A172 (cell line): Measurements from ENCODE around the gene ADNP2. TPM values are rescaled to one million over a fixed set of nuclear protein-coding genes. Genes with fewer than 3 reads are reported as not detected.

Experiments used
- DNase-seq: peaks from one replicate; pipeline ENCODE4 v3.0.0-alpha.2; 2015; ENCODE audit warnings: low spot score
- total RNA-seq: library from RNA; depleted of rRNA; stranded (reverse); fragments of >200 nt; shearing (Covaris generic); gene quantifications from 2 replicates; pipeline ENCODE4 v1.2.3, GENCODE V29; 2014; rRNA removed

ADNP2 gene, protein sequence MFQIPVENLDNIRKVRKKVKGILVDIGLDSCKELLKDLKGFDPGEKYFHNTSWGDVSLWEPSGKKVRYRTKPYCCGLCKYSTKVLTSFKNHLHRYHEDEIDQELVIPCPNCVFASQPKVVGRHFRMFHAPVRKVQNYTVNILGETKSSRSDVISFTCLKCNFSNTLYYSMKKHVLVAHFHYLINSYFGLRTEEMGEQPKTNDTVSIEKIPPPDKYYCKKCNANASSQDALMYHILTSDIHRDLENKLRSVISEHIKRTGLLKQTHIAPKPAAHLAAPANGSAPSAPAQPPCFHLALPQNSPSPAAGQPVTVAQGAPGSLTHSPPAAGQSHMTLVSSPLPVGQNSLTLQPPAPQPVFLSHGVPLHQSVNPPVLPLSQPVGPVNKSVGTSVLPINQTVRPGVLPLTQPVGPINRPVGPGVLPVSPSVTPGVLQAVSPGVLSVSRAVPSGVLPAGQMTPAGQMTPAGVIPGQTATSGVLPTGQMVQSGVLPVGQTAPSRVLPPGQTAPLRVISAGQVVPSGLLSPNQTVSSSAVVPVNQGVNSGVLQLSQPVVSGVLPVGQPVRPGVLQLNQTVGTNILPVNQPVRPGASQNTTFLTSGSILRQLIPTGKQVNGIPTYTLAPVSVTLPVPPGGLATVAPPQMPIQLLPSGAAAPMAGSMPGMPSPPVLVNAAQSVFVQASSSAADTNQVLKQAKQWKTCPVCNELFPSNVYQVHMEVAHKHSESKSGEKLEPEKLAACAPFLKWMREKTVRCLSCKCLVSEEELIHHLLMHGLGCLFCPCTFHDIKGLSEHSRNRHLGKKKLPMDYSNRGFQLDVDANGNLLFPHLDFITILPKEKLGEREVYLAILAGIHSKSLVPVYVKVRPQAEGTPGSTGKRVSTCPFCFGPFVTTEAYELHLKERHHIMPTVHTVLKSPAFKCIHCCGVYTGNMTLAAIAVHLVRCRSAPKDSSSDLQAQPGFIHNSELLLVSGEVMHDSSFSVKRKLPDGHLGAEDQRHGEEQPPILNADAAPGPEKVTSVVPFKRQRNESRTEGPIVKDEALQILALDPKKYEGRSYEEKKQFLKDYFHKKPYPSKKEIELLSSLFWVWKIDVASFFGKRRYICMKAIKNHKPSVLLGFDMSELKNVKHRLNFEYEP
- total RNA-seq, result 17.9 and 18.6 TPM in 2 replicates

DNA sequence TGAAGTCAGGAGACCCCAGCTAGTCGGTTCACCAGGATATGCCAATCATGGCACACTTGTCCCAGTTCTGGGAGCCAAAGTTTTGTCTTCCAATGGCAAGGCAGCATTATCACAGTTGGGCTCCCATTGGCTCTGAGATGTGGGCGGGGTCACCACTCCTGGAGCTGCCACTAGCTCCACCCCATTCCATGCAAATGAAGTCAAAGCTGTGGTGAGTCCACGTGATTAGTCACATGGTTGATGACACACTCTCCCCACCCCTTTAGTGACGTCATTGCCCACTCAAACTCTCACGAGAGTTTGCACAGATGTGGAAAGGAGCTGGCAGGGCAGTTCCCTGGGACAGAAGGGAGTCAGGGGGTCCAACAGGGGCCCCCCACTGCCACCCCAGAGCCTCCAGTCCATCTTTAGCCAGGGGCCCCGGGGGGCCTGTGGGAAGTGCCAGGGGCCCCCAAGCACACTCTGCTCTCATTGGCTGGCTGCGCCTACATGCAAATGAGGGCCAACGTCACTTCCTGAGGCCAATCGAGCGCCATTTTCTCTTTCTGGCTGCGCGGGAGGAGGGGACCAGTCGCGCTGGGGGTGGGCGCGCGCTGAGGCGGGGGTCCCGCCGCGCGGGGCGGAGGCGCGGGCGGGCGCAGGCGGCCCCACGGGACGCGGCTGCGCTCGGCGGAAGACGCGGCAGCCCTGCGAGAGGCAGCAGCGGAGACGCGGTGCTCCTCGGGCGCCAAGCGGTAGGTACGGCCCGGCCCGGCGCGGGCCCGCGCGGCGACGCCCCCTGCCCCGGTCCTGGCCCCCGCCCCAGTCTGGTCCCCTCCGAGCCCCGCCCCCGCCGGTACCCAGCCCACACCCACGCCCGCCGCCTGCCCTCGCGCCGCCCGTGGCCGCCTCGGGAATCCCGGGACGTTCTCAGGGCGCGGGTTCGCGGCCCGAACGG is at the start of gene ADNP2:
Gene ADNP2, plus strand, starts transcription at position 524 of the 937 bp plus-strand sequence. CDS start 8,281 bp downstream, outside the sequence.
- peak; percentile 94 for DNase-seq

DNA sequence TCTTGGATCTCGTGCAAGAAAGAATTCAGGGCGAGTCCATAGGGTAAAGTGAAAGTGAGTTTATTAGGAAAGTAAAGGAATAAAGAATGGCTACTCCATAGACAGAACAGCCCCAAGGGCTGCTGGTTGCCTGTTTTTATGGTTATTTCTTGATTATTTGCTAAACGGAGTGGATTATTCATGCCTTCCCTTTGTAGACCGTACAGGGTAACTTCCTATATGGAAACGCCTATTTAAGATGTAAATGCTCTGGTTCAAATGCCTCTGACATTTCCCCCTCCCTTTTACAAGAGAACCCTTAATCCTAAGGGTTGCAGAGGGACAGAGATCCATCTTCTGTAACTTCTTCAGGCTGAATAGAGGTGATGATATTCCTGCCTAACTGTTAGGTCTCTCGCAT is 49.1 kb upstream of the ADNP2 start:
- no peak for DNase-seq

DNA sequence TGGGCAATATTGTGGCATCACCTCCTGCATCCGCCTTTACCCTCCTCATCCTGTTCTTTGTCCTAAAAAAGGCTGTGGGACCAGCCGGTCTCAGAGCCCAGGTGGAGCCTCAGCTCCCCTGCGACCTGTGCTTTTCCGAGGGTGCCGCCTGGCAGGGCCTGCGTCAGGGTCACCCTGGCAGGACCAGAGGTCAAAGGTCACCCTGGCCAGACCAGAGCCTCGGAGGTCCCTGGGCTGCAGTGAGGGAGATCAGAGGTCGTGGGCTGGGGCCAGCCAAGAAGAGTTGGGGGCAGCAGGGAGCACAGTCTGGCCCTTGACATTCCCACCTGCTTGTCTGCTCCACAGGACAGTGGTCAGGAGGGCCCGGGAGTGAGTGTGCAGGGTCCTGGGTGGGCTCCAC is 43.4 kb upstream of the ADNP2 start:
- no peak for DNase-seq

DNA sequence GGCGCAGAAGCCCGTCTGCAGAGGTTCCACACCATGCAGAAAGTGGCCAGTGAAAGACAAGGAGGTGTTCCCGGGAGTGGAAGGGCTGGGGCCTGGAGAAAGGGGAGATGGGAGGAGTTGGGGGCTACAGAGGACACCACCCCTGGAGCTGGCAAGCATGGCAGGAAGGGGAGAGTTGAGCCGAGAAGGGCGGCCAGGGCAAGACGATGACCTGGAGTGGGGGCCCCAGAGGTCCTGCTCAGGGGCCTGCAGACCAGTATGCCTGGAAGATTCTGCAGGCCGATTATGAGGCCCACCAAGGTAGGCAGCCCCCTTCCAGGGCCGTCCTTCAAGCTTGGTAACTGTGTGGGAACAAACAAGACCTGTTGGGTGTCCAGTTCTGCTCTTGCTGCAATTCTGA is 41.7 kb upstream of the ADNP2 start:
- DNase-seq, result no peak

DNA sequence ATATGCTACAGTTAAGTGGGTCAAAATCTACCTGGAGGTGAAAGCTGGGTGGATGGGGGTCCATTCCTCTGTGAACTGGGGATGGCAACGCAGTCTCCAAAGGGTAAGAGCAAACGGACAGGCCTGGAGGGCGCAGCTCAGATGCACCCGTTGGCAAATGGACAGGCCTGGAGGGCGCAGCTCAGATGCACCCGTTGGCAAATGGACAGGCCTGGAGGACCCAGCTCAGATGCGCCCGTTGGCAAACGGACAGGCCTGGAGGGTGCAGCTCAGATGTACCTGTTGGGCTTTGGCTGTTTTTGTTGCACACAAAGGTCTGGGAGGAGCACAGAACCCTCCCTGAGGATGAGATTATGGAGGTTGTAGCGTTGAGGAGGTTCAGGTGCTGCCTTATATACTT is 41.2 kb upstream of the ADNP2 start:
- no peak for DNase-seq

DNA sequence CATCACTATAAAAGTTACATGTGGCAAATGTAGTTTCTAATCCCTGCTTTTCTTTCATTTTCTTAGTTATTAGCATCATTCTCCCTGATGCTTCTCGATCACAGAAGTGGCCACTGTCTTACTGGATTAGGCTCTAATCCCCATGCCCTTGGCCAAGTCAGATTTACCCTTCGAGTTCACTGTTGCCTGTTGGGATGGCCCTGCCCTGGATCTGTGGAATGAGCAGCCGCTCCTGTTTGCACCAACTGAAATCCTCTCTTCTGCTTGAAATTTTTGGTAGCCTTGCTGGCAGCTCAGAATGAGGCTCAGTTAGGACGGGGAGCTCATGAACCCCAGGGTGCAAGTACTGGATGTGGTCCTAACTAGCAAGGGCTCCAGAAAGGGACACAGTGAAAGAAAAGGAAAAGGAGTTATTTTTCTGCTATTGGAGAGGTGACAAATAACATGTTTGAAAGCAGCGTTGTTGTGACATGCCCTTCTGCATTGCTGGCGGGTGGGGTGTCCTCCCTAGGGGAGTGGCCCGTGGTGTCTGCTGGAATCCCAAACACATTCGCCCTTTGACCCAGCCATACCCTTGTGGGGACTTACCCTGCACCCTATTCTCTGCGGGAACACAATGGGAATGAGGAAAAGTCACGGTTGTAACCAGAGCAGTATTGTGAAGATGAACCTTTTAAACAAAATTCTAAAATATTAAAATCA is 40.3 kb upstream of the ADNP2 start:
- DNase-seq, result no peak

DNA sequence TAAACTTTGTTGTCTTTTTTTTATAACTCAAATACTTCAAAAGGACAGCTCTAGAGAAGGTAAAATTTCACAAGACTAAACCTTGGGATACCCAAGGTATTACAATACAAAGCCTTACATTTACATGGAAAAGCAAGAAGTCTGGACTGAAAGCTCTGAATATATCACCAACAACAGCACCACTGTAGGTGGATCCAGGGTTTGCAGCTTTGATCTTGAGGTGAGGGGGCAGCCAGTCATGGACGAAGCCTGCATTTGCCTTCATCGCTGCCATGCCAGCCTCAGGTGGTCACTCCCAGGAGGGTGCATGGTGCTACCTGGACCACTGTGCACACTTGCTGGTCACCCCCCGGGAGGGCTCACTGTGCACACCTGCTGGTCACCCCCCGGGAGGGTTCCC is 38.2 kb upstream of the ADNP2 start:
- DNase-seq, result no peak

DNA sequence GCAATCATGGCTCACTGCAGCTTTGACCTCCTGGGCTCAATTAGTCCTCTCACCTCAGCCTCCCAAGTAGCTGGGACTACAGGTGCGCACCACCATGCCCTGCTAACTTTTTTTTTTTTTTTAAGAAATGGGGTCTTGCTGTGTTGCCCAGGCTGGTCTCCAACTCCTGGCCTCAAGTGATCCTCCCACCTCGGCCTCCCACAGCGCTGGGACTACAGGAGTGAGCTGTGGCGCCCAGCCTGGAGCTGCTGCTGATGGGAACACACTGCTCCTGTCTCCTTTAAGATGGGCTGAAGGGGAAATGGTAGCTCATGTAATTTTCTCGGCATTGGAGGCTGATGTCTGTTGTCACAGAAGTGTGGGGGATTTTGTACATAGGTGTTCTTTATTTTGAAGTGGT is 34.9 kb upstream of the ADNP2 start:
- no peak for DNase-seq

DNA sequence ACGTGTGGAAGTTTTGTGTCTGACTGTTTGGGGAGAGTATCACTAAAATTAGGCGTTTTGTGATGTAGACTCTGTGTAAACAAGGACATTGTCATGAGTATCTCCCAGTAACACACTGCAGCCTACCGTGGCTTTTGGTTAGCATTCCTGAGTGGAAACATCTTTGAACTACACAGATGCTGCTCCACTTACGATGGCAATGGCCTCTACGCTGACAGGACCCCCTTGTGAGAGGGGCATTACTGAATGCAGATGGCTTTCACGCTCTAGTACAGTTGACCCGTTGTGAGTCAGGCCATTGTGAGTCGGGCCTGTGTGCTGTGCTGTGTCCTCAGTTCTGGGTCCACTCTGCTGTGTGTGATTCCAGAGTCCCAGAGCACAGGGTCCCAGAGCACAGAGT is 34.4 kb upstream of the ADNP2 start:
- DNase-seq, result no peak

DNA sequence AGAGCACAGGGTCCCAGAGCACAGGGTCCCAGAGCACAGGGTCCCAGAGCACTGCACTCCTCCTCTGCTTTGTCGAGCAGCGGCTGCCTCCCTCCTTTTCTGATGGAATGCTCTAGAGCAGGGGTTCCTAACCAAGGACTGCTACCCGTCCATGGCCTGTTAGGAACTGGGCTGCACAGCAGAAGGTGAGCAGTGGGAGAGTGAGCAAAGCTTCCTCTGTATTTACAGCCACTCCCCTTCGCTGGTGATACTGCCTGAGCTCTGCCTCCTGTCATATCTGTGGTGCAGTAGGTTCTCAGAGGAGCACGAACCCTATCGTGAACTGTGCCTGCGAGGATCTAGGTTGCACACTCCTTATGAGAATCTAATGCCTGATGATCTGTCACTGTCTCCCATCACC is 33.1 kb upstream of the ADNP2 start:
- DNase-seq, result no peak

DNA sequence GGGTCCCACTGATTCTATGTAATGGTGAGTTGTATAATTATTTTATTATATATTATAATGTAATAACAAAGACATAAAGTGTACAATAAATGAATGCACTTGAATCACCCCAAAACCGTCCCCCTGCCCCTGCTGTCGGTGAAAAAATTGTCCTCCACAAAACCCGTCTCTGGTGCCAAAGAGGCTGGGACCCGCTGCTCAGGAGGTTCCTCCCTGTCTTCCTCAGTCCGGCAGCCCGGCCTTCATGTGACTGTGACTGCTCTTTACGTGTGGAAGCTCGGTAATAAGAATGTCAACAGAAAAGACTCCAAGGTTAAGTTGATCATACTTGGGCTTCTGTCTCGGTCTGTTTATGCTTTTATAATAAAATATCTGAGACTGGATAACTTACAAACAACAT is 32.7 kb upstream of the ADNP2 start:
- no peak for DNase-seq

DNA sequence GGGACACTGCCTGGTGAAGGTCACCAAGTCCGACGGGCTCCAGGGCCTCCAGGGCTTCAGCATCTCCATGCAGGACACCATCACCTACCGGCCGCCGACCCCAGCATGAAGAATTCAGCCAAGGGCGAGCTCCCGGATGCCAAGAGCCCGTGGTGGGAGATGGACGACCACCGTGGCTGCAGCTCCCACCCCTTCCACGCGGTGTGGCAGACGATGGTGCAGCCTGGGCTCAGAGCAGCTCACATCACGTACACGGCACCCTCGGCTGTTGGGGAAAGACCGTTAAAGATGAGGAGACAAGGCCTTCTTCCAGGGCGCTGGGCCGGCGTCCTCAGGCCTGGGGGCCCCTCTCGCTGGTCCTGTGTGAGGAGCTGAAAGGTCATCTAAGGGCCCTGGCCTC is 31.2 kb upstream of the ADNP2 start:
- DNase-seq, result no peak

DNA sequence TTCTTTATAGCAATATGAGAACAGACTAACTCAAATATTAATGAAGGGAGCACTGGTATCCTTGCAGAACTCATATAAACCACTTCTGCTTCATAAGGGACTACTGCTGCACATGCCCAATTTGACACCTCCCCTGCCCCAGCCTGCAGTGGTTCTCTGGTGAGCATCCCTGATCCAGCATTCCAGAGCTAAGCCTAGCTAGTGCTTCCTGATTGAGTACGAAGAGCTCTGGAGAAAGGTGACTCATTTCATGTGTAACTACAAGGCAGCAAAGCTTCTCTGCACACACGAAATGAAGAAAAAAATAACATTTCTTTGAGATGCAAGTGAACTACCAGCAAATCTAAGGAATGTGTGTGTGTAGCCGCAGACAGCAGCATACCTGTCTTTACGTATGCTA is 22.8 kb upstream of the ADNP2 start:
- no peak for DNase-seq

DNA sequence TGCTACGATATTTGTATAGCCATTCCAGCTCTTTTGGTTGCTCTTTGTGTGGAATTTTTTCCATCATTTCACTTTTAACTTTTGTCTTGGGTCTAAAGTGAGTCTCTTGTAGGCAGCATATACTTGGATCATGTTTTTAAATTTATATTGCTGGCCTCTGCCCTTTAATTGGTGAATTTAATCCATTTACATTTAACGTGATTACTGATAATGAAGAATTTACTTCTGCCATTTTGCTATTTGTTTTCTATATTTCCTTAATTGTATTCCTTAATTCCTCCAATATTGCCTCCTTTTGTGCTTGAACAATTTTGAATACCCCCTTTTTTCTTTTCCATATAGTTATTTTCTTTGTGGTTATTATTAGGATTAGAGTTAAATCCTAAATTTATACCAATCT is 21.0 kb upstream of the ADNP2 start:
- no peak for DNase-seq

DNA sequence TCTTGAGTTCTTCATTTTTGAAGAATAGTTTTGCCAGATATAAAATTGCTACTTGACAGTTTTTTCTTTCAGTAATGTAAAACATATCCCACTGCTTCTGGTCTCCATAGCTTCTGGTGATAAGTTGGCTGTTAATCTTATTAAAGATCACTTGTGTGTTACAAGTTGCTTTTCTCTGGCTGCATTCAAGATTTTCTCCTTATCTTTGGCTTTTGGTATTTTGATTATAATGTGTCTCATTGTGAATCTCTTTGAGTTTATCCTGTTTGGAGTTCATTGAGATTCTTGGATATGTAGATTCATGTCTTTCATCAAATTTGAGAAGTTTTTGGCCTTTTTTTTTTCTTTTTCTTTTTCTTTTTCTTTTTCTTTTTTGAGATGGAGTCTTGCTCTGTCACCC is 20.2 kb upstream of the ADNP2 start:
- DNase-seq, result no peak

DNA sequence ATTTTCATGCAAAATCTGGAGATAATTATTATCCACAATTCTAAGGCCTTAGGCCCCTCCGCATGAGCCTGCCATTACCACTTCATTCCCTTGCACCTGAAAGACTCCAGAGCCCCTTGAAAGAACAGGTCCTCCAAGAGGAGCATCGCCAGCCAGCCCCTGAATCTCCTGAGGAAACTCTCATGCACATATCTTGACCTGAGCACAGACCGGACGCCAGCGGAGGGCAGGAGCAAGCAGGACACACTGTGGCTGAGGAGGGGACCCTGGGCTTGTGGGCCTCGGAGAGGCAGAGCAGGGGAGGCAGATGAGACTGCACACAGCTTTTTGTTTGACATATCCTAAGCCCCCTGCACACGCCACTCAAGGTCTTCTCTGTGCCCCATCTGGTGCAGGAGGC is 13.6 kb upstream of the ADNP2 start:
- DNase-seq, result no peak

DNA sequence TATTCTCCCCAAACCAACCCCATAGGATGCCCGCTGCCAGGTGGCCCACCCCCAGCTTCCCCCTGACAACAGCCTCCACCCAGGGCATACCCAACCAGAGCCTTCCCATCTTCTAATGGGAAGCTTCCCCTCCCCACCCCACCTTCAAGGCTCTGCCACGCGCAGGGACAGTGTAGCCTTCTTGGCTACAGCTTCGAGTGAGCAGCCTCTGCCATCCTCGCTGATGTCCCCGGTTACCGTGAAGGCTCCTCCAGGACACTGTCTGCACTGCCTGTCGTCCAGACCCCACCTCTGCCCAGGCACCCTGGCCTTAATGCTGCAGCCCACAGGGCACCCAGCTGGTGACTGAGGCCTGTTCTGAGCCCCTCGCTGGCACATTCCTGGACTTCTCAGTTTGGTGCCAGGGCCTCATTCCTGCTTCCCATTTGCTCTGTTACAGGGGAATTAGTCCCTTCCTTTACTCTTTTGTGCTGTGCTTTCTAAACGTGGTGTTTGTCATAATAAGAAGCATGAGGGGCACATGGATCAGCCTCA is 13.0 kb upstream of the ADNP2 start:
- no peak for DNase-seq

DNA sequence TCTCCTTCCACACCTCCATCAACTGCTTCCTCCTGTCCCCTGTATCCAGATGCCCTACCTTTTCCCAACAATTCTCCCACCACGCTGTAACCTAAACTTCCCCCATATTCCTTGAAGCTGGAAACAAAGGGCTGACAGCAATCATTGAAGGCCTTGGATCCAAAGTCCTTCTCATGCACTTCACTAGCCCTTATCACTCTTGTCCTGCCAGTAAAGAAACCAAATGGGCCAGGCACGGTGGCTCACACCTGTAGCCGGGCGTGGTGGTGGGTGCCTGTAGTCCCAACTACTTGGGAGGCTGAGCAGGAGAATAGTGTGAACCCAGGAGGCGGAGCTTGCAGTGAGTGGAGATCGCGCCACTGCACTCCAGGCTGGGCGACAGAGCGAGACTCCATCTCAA is 11.9 kb upstream of the ADNP2 start:
- no peak for DNase-seq

DNA sequence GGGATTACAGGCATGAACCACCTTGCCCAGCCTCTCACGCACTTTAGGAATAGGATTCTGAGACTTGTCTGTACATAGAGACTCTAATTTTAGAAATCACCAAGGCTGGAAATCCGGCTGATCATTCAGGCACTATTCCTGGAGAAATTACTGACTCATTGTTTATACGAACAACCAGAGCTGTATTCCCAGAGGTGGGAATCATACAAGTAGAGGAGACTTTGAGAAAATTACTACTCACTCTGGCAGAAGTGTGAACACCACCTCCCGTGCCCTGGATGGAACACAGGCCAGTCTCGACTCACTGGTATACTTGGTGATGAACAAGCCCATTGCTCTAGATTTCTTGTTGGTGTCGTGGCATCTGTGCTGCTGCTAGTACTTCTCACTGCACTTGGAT is 5.8 kb upstream of the ADNP2 start:
- DNase-seq, result peak; percentile 27

DNA sequence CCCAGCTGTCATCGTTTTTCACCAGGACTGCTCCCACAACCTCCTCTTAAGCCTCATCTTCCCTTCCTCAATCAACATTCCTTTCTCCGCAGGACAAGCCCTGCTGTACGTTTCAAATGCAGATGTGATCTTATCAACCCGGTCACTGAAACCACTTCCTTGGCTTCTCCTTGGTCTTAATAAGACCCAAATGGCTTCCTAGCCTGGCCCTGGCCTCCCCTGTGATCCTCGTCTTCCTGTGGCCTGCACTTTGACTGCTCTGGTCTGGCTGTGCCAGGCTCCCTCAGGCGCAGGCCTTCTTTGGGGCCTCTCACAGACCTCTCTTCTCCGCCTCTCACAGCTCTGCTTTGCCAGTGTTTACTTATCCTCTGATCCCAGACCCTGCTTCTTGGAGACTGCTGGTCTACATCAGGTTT is 4.7 kb upstream of the ADNP2 start:
- DNase-seq, result no peak
